GM19099 (cell line): ENCODE results near the gene C3orf85.

ENCODE experiments used
- POLR2A ChIP-seq: IDR thresholded peaks from 3 replicates; pipeline ENCODE4 v1.6.1; 2011; ENCODE audit warnings: low read depth; ENCODE audit not compliant: insufficient read length; ENCODE audit errors: extremely low read depth

Gene C3orf85

DNA sequence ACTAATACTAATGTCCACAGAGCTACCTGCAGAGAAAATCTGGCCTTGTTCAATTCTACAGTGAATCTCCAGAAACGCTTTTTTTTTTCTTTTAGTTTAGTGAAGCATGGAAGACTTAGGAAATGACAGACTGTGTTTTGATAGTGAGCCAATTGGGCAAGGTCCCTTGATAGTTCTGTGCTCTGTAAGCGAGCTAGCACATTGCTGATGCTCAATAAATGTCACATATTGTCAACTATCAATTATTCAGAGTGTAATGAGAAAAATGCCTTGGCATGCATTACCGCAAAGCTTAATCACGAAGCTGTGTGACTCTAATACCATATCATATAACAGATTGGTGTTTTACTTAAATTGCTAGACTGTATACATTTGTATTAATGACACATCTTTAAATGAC, 5.2 kb upstream of the C3orf85 start:
- no peak for TF ChIP-seq POLR2A

DNA sequence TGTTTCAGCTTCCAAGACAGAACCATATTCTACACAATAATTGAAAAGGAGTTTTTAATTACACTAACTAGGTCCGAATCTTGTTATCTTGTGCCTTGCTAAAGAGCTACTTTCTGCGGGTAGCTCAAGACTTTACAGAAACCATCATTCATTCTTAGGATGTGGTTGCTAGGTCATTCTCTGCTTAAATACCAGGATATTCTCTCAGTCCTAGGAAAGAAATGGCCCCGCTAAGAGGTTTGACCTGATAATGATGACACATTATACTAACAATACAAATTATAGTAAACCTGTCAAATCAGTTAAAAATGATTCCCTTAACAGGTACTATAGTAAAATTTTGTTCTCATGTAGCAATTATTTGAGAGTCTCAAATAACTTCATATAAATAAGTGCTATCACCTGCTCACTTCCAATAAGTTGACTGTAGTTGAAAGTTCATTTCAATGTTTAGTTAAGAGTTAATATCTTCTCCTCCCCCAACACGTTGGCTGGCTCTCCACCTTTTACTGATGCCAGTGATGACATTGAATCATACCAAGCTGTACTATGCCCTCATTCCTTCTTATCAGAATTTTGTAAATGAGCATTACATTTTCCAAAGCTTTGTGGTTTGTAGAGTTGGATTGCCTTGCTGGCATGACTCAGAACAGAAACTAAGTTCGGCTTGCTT, 3.6 kb upstream of the C3orf85 start:
- TF ChIP-seq POLR2A: no peak

DNA sequence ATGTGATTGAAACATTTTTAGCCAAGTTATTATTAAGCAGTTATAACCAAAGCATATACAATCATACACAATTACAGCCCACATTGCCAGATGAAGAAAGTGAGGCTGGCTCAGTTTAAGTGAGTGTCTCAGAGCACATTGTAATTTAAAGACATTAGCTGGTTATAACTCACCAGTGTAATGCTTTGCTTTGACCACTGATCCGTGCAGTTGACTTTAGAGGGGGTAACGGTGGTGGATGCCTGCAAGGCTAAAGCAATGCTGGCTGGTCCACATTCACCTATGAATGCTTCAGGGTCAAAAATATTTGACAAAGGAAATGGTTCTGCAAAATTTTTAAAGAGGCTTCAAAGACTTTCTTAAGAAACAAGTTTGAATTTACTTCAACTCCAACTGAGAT, 1.2 kb downstream of the C3orf85 start:
- no peak for TF ChIP-seq POLR2A

DNA sequence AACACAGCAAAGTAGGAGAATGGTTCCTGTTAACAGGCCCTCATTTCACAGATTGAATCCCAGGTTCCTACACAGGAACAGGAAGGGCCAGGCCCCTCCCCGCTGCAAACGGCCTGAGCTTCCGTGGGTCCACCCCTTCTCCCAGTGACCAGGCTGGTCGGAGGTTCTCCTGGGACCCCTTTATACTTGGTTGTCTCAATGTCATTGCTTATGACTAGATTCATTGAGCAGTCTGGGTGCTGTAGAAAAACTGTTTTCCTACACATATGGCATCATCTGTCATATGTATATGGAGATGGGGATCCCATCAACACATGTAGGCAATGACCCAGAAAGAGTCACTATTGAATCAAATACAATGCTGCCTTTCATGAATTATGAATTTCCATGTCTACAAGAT, 3.8 kb downstream of the C3orf85 start:
- no peak for TF ChIP-seq POLR2A

DNA sequence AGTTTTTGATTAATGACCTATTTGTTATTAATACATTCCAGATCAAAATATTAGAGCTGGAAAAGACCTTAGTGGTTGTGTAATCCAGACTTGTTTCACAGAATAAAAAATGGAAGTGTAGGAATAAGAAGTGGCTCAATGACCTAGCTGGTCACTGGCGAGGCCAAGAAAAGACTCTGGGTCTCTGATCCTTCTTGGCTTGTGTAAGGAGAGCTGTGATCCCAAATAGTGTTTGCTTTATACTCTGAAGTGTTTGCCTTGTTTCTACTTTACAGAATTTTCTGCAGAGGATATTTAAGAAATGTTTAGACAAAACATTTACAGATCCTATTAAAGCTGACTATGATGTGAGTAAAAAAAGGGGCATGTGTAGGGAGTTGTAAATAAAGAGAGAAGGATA, 7.1 kb downstream of the C3orf85 start:
- no peak for TF ChIP-seq POLR2A

DNA sequence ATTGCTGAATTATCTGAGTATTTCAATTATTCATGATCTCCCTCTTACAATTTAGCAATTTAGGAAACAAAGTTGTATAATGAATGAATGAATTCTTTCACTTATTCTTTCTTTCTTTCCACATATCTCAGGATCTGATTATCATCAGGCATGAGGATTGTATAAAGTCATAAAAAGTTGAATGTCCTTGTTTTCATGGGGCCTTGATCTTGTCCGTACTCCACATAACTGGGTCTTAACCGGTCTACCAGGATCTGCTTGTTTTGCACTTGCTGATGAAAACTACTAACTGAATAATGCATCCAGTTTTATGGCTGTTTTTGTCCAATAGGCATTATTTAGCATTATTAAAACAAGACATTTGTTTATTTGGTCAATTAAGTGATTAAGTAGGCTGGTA, 12.6 kb downstream of the C3orf85 start:
- TF ChIP-seq POLR2A: no peak

DNA sequence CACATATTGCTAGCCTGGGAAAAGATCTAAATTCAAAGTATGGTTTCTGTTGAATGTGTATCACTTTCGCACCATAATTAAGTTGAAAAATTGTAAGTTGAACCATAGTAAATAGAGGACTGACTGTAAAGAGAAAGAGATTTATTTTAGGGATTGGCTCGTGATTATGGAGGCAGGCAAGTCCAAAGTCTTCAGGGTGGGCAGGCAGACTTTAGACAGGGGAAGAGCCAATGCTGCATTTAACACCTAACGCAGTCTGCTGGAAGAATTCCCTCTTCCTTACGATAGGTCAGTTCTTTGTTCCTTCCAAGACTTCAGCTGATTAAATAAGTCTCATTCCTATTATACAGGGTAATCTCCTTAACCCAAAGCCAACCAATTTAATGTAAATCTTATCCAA, 15.8 kb downstream of the C3orf85 start:
- TF ChIP-seq POLR2A: no peak

DNA sequence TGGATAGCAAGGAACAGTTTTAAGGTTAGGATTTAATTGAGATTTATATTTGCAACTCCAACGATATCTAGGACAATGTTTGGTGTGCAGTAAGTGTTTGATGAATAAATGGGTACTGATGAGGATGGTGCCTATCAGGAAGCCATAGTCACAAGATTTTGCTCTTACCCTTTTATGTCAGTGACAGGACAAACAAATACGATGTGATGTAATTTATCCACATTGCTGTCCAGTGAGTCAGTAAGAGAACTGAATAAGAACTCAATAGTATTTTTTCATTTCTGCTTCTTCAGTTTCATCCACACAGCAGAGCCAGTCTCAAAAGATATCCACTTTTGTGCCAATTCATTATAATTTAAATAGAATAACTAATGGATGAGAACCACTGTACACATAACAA, 18.5 kb downstream of the C3orf85 start:
- no peak for TF ChIP-seq POLR2A

DNA sequence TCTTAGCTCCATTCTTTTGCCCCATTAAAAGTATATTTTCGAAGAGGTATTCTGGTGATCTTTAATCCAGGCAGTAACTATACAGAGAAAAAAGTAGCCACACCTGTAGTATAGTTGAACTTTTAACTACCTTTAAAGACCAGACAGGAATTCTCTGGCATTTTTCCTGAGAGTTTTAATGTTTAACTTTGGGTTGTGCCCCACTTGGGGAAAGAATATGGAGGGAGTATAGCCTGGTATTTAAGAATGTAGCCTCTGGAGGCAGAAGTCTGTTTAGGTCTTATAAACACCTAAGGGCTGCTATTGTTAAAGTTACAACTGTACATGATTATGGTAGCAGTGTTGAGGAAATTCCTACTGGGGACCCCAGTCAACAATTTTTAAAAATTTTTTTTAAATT, 19.3 kb downstream of the C3orf85 start:
- no peak for TF ChIP-seq POLR2A

DNA sequence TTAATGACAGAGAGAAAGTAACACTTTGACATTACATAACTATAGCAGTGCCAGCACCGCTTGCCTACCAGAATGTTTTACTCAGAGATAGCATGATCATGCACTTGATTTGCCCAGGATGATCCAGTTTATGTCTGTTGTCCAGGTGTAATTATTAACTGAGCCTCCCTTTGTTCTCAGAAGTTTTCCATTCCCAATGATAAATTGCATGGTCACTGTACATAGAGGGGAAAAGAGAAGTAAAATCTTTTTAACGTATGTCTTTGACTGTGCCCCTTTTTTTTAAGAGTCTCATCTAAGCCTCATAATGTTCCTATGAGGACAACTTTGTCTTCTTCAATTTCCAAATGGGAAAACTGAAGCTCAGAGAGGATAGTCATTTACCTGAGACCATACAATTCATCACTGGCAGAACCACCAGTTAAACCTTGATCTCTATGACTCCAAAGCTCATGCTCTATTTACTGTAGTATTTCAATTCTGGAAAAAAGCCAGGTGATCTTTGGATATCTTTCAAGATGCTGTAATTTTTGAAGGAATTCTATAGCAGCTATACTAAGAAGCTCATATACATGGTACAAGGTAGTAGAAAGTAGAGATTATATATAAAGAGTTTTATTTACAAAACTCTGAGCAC, 25.1 kb downstream of the C3orf85 start:
- no peak for TF ChIP-seq POLR2A

DNA sequence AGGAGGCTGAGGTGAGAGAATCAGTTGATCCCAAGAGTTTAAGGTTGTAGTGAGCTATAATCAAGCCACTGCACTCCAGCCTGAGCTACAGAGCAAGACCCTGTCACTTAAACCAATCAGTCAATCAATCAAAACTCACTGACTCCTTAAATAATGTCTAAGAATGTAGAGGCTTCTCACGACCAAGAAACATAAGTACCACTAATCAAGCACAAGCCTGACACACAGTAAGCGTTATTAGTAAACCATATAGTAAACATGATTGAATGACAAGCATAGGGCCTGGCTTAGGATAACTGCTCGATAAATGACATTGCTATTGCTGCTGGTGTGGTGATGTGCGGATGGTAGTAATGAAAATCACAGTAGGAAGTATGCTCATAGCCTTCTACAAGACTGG, 29.4 kb downstream of the C3orf85 start:
- TF ChIP-seq POLR2A: no peak

DNA sequence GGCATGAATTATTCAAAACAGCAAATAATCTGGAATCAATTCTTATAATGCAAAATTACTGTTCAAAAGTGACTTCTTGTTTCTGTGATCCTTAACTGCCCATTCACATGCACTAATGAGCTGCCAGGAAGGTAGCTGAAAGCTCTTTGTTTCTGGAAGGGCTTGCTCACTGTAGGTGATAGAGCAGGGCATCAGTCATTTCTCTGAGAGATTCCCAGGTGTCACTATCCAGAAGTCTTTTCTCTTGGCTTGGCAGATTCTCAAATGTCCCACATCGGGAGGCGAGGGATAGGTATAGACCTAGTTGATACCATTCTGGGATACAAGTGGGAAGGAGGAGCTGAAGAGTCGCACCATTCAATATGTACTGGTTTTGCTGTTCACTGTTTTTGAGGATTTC, 35.0 kb downstream of the C3orf85 start:
- TF ChIP-seq POLR2A: no peak

DNA sequence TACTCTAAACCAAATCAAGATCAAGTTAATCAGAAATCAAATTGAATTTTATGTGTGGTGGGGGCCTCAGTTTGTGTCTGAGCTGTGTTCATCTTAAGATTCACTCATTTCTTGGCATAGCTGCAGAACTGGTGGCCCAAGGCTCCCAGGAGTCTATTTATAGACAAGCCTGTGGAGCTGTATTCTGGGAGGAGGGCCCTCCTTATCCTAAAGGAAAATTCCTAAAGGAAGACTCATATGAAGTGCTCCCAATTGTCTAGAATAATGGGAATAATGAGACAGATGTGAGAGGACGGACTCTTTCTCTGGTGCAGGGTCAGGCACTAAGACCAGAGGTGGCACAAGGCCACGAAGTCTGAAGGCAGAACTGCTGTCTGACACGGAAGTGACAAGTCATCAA, 38.9 kb downstream of the C3orf85 start:
- TF ChIP-seq POLR2A: no peak

DNA sequence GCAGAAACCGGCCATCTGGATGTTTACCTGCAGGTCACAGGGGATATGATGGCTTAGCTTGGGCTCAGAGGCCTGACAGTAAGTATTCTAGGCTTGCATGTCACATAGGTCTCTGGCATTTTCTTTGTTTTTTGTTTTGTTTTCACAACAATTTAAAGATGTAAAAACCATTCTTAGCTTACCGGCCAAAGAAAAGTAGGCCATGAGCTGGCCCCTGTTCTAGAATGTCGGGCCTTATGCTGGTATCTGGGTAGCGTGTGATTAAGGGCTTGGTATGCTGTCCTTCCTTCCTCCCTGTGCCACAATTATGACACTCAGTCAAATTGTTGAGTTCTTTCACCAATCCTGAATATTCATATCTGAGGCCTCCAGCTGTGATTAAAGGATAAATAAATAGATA, 40.2 kb downstream of the C3orf85 start:
- TF ChIP-seq POLR2A: no peak

DNA sequence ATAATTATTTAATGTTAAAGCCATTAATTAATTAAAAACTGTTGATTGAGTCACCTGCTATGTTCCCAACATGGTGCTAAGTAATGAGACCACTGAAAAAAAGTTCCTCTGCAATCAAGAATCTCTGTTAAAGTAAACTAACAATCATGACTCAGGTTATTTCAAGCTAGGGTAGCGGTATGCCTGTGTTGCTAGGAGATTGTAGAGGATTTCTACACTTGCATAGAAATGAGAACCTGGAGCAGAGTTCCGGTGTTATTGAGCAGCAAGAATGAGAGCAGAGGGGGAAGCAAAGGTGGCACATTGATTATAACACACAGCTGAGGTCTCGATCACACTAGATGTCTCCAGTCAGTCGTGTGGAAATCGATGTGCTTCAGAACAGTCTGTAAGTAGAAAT, 41.4 kb downstream of the C3orf85 start:
- TF ChIP-seq POLR2A: no peak

DNA sequence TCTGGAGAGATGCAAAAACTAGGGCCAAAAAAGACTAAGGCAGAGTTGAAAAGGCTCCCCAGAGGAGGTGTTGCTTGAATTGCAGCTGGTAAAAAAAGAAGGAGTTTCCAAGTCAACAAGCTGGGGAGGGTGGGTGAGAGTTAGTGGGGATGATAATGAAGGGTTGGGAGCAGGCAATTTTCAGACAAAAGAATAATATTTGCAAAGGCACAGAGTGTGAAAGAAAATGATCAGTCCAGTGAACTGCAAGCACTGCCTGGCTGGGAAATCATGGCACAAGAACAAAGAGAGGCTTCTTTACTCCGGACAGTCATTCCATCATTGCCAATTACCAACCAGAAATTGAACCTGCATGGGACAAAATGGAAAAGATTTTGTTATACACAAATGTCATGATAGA, 42.2 kb downstream of the C3orf85 start:
- TF ChIP-seq POLR2A: no peak

DNA sequence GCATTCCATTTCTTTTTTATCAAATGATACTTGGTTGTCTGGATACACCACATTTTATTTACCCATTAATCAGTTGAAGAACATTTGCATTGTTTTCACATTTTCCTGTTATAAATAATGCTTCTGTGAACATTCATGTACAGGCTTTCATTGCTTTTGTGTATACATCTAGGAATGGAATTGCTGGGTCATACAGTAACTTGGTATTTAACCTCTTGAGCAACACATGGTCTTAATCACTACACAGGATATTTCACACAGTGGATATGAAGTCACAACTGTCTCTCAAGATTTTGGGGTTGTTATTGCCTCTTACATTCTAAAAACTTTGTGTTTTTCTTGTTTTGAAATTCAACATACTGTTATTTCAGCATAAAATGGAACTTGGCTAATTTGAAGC, 48.2 kb downstream of the C3orf85 start:
- no peak for TF ChIP-seq POLR2A
